Right atrium auricular region (tissue), 2 donors: ENCODE results near the gene ALDH1B1. TPM values are rescaled to one million over a fixed set of nuclear protein-coding genes. Genes with fewer than 3 reads are reported as not detected.
A peak's percentile ranks its signal among the peaks of the same experiment; 100 is the strongest.

ENCODE experiments used
- DNase-seq: peaks from one replicate; pipeline ENCODE4 v3.0.0-alpha.2; 2019; ENCODE audit warnings: low spot score
- H3K27ac ChIP-seq, 2 donors: fragments of 200-600 bp; sonication (generic); 1 replicate in 1 of 2; 2 replicates in 1 of 2; pipeline ENCODE4 v1.5.1; 2016 to 2019
- H3K27me3 ChIP-seq, 2 donors: fragments of 200-600 bp; sonication (generic); one replicate each; pipeline versions ENCODE4 v1.5.1 to v1.6.0; 2017 to 2019
- H3K36me3 ChIP-seq: fragments of 200-600 bp; sonication (generic); one replicate; pipeline ENCODE4 v1.5.1; 2016
- H3K4me1 ChIP-seq, 2 donors: fragments of 200-600 bp; sonication (generic); one replicate each; pipeline versions ENCODE4 v1.5.1 to v1.6.0; 2017 to 2019
- H3K4me3 ChIP-seq, 2 donors: fragments of 200-600 bp; sonication (generic); 1 replicate in 1 of 2; 2 replicates in 1 of 2; pipeline ENCODE4 v1.5.1; 2017 to 2019; ENCODE audit warnings: mild to moderate bottlenecking in 1 of 2, moderate library complexity in 1 of 2
- H3K9me3 ChIP-seq, 2 donors: fragments of 200-600 bp; sonication (generic); one replicate each; pipeline ENCODE4 v1.5.1; 2019
- CTCF ChIP-seq, 2 donors: fragments of 200-600 bp; sonication (generic); IDR thresholded peaks; one replicate each; pipeline ENCODE4 v1.5.1; 2019; ENCODE audit warnings: antibody characterized with exemption in 2 of 2
- total RNA-seq, 2 donors: library from RNA; depleted of rRNA; stranded (reverse); fragments of >200 nt; gene quantifications; one replicate each; pipeline ENCODE4 v1.1.0, GENCODE V29; 2016

Gene ALDH1B1
- total RNA-seq, 2 donors from 2014 or later, result 13.7 to 32.0 TPM

- peaks cover 0 to 7% of the 10 kb centered on the region in 2 donors for H3K4me1 ChIP-seq
- no peak for DNase-seq
- TF ChIP-seq CTCF (IDR thresholded peaks at IDR 0.05), result no peak
- no peaks in the 10 kb centered on the region for H3K36me3 ChIP-seq
- no peaks in the 10 kb centered on the region for H3K27me3 ChIP-seq
- H3K27ac ChIP-seq, result no peak overlapping the region
- no peak overlapping the region for H3K4me3 ChIP-seq
- H3K9me3 ChIP-seq, result peaks cover 0 to 9% of the 10 kb centered on the region in 2 donors
These were observed 5.4 kb upstream of the ALDH1B1 start for GRCh38 chr9:38387066-38387465.

- Histone ChIP-seq H3K9me3 (peaks cover 0 to 9% of the 10 kb centered on the region in 2 donors), H3K4me1 (peaks cover 0 to 7% of the 10 kb centered on the region in 2 donors), H3K36me3 (no peaks in the 10 kb centered on the region), H3K27me3 (no peaks in the 10 kb centered on the region), H3K4me3 (no peak overlapping the region), H3K27ac (no peak overlapping the region)
- no peak for TF ChIP-seq CTCF (IDR thresholded peaks at IDR 0.05)
- DNase-seq, result no peak
These were observed 4.8 kb upstream of the ALDH1B1 start for GRCh38 chr9:38387751-38388150.

GRCh38 chr9:38388283-38389223 is 3.9 kb upstream of the ALDH1B1 start:
- Histone ChIP-seq H3K4me1 (peaks cover 3 to 15% of the 10 kb centered on the region in 2 donors), H3K36me3 (no peaks in the 10 kb centered on the region), H3K4me3 (no peak overlapping the region), H3K27ac (peak overlapping the region; percentile 28), H3K27me3 (no peaks in the 10 kb centered on the region), H3K9me3 (peaks cover 0 to 9% of the 10 kb centered on the region in 2 donors)
- no peak for TF ChIP-seq CTCF (IDR thresholded peaks at IDR 0.05)
- DNase-seq, result no peak

GRCh38 chr9:38389313-38389712 is 3.2 kb upstream of the ALDH1B1 start:
- no peak for TF ChIP-seq CTCF (IDR thresholded peaks at IDR 0.05)
- Histone ChIP-seq H3K9me3 (peaks cover 0 to 9% of the 10 kb centered on the region in 2 donors), H3K27ac (peak overlapping the region; percentile 28), H3K27me3 (no peaks in the 10 kb centered on the region), H3K4me3 (no peak overlapping the region), H3K4me1 (peaks cover 3 to 17% of the 10 kb centered on the region in 2 donors), H3K36me3 (no peaks in the 10 kb centered on the region)
- no peak for DNase-seq

- no peak for TF ChIP-seq CTCF (IDR thresholded peaks at IDR 0.05)
- no peaks in the 10 kb centered on the region for H3K27me3 ChIP-seq
- H3K36me3 ChIP-seq, result no peaks in the 10 kb centered on the region
- no peak for DNase-seq
- H3K9me3 ChIP-seq, result no peaks in the 10 kb centered on the region
- peak overlapping the region in 1 of 2 donors; percentile 32 for H3K27ac ChIP-seq
- no peak overlapping the region for H3K4me3 ChIP-seq
- H3K4me1 ChIP-seq, result peaks cover 3 to 17% of the 10 kb centered on the region in 2 donors
These were observed 2.1 kb upstream of the ALDH1B1 start for GRCh38 chr9:38390442-38390841.
